ENCODE measurements around the gene ADCY1. TPM values are rescaled to one million over a fixed set of nuclear protein-coding genes. Genes with fewer than 3 reads are reported as not detected.

ADCY1 gene
- total RNA-seq, 1 experiment from 2014 or later = not detected

DNA sequence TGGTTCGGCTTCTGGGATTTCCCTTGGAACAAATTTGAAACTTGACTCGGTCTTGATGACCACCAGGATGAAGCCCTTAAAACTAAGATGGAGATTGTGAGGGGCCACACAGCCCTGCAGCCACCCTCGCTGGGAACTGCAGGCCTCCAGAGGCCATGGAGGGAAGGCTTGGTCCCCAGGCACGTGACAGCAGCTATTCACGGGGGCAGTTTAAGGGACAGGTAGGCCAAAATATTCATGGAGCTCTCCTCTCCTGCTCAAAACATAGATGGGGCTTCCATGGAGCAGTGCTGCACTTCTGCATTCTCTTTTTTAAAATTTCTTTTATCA lies 137.0 kb downstream of the ADCY1 start:
- no peak overlapping the region for H3K4me3 ChIP-seq
- DNase-seq = no peak
- peaks cover 37% of the 10 kb centered on the region; the same call in 1 of the 2 replicates for H3K27me3 ChIP-seq
- H3K27ac ChIP-seq = no peak overlapping the region
- H3K9me3 ChIP-seq (replicated peaks) = no peaks in the 10 kb centered on the region
- H3K36me3 ChIP-seq = no peaks in the 10 kb centered on the region
- H3K4me1 ChIP-seq = no peaks in the 10 kb centered on the region

DNA sequence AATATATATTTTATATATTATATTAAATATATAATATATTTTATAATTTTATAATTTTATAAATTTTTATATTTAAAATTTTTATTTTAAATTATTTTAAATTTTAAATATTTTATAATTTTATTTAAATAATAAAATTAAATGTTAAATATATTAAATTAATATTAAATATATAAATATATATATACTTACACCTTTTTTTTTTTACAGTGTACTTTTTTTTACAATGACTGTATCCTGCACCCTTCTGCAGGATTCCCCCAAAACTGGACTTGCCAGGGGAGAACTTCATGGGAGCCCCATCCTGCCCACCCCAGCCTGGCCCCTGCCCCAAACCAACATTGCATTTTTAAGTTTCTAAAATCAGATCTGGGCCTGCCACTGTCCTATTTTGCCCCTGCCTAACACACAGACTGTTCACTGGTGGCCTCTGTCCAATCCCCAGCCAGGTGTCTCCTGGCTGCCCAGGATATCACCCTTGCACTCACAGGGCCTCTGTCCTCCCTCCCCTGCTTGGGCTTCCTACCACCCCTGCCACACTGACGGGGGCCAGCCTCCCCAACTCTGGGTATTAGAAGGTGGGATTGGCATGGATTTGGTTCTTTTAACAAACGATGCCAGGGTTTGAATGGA lies 138.0 kb downstream of the ADCY1 start:
- Histone ChIP-seq H3K27ac (no peak overlapping the region), H3K27me3 (peaks cover 36% of the 10 kb centered on the region; the same call in 1 of the 2 replicates), H3K9me3 (replicated peaks) (no peaks in the 10 kb centered on the region), H3K4me3 (no peak overlapping the region), H3K4me1 (no peaks in the 10 kb centered on the region), H3K36me3 (no peaks in the 10 kb centered on the region)
- DNase-seq = no peak

DNA sequence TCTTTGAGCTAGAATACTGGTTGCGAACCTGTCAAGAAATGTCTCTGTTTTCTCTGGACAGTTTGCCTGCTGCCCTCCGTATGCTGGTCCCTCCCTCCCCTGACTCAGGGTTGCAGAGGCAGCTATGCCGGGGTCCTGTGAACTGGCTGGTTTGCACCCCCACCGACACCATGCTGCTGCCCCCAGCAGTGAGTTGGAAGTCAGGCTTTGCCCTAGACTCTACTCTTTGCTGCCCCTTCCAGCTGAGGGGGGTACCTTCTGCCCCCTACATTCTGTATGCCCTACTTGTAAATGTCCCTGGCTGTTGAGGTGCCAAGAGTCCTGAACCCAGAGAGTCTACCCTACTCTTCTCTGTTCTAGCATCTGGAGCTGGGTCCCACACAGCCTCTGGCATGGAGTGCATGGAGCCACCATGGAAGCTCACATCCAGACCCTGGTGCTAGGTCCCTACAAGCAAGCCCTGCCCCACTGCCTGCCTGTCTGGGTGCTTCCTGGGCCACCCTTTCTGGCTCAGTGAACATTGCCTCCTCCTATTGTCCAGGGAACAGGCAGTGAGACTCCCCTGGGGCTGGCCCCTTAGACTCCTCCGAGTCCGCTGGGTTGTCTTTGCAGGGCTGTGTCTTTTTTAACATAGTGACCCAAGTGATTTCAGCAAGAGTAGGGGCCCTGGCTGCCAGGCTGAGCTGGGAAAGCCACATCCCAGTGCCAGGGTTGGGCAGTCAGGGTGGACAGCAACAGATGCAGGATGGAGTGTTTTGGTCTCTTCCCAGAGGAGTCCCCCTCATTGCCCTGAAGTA lies 138.9 kb downstream of the ADCY1 start:
- no peak overlapping the region for H3K4me3 ChIP-seq
- no peak for DNase-seq

DNA sequence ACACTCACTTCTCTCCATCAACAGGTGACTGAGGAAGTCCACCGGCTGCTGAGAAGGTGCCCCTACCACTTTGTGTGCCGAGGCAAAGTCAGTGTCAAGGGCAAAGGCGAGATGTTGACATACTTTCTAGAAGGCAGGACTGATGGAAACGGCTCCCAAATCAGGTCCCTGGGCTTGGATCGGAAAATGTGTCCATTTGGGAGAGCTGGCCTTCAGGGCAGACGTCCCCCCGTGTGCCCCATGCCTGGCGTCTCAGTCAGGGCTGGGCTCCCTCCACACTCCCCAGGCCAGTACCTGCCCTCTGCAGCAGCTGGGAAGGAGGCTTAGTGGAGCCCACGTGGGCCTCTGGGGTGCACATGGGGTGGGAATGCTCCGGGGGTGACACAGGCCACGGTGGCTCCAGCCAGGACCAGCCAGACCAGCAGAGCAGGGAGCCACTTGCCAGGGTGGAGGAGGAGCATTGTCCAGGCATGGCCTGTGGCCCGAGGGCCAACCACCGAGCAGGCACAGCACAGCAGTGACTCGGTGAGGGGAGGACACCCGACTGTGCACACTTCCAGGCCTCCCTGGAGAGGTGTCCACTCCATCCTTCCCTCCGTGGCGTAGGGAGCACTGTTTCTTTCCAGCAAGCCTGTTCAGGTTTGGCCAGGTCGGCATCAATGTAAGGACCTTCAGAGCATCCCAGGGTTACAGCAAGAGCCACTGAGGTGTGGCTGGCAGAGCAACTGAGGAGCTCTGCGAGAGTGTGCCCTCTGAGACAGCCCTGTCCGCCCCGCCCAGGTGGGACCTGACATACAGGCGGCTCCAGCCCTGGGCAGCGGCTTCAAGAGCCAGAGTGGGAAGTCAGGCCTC lies 139.7 kb downstream of the ADCY1 start:
- no peaks in the 10 kb centered on the region for H3K36me3 ChIP-seq
- no peaks in the 10 kb centered on the region for H3K9me3 ChIP-seq (replicated peaks)
- peaks cover 36% of the 10 kb centered on the region; the same call in 1 of the 2 replicates for H3K27me3 ChIP-seq
- DNase-seq = no peak
- peaks cover 4% of the 10 kb centered on the region for H3K4me1 ChIP-seq
- H3K4me3 ChIP-seq = no peak overlapping the region
- H3K27ac ChIP-seq = no peak overlapping the region

More for the DNA sequence above, 138.9 kb downstream of the ADCY1 start:
- H3K36me3 ChIP-seq = no peaks in the 10 kb centered on the region
- H3K4me1 ChIP-seq = no peaks in the 10 kb centered on the region
- no peak overlapping the region for H3K27ac ChIP-seq
- no peaks in the 10 kb centered on the region for H3K9me3 ChIP-seq (replicated peaks)
- H3K27me3 ChIP-seq = peaks cover 36% of the 10 kb centered on the region; the same call in 1 of the 2 replicates

DNA sequence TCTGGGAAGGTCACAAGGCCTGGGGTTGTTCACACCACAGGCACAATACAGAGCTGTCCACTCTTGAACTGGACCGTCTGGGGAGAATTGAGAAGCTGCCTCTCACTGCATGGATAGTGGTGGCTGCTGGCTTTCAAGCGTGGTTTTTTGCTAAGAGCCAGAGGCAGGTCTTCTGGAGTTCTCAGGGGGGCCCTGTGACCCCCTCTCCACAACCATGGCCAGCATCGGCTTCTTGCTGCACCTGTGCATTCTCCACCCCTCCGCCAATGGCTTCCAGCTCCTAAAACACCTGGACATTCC lies 140.3 kb downstream of the ADCY1 start:
- no peaks in the 10 kb centered on the region for H3K9me3 ChIP-seq (replicated peaks)
- no peaks in the 10 kb centered on the region for H3K36me3 ChIP-seq
- H3K4me1 ChIP-seq = peaks cover 9% of the 10 kb centered on the region
- peaks cover 31% of the 10 kb centered on the region; the same call in 1 of the 2 replicates for H3K27me3 ChIP-seq
- no peak for DNase-seq
- H3K4me3 ChIP-seq = no peak overlapping the region
- H3K27ac ChIP-seq = no peak overlapping the region

DNA sequence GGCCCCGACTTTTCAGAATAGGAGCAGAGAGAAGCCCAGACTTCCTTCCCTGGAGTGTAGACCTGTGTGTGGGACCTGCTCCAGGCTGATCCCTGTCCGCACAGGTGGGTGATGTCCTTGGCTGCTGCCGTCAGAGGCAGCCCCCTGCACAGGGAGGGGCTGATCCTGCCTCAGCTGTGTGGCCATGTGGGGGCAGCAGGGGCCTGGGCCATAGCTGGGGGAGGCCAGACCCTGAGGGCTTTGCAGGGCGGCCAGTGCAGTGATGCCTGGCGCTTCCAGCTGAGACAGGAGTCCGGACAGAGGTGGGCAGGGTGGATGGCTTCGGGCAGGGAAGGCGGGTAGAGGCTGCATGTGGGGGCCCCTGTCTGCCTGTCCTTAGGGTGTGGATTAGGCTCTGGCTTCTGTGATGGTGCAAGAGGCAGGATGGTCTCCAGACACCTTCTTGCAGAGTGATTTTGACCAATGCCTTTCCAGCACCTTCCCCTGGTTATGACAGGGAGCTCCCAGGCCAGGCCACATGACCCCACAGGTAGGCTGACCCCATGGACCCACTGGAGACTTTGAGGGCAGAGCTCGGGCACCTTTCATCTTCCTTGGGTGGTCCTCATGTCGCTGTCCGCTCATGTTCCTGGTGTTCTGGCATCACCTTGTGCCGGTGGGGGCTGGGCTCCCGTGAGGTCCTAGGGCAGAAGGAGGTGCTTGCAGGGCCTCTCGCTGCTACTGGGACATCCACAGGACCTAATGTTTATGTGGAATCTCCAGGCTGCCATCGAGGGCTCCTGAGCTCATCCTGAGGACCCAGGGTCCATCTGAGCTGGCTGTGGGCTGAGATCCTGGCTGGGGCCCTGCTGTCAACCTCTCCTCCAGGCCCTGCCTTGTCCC lies 141.5 kb downstream of the ADCY1 start:
- Histone ChIP-seq H3K4me3 (no peak overlapping the region), H3K9me3 (replicated peaks) (no peaks in the 10 kb centered on the region), H3K27ac (no peak overlapping the region), H3K4me1 (peaks cover 9% of the 10 kb centered on the region), H3K27me3 (peaks cover 23% of the 10 kb centered on the region; the same call in 1 of the 2 replicates), H3K36me3 (no peaks in the 10 kb centered on the region)
- DNase-seq = no peak

DNA sequence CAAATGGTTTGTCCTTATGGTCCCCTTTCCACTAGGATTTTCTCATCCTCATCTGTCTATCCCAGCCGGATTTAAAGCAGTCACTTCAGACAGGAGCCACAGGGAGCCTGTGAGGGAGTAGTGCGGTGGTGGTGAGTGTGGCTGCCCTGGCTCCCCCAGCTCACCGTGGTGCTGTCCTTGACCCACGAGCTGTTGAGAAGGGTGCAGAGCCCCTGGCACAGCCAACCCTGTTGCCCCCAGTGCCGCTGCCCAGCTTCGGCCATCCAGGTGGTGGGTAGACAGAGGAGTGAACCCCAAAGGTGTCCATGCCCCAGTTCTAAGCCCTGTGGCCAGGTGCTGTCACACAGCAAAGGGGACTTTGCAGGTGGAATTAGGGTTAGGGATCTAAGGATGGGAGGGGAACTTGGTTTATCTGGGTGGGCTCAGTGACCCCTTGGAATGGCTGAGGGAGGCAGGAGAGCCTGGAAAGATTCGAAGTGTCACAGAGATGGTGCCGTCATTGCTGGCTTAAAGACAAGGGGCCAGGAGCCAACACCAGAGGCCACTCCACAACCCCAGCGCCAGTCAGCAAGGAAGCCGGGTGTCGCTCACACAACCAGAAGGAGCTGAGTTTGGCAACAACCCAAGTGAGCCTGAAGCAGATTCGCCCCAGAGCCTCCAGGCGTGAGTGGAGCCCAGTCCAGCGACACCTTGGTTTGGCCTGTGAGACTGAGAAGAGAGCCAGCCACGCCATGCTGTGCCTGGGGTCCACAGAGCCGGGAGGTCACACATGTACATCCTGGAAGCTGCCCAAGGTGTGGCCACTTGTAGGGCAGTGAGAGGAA lies 142.4 kb downstream of the ADCY1 start:
- peaks cover 9% of the 10 kb centered on the region for H3K4me1 ChIP-seq
- no peaks in the 10 kb centered on the region for H3K36me3 ChIP-seq
- no peak overlapping the region for H3K27ac ChIP-seq
- peaks cover 23% of the 10 kb centered on the region; the same call in 1 of the 2 replicates for H3K27me3 ChIP-seq
- H3K4me3 ChIP-seq = no peak overlapping the region
- no peaks in the 10 kb centered on the region for H3K9me3 ChIP-seq (replicated peaks)
- DNase-seq = no peak

DNA sequence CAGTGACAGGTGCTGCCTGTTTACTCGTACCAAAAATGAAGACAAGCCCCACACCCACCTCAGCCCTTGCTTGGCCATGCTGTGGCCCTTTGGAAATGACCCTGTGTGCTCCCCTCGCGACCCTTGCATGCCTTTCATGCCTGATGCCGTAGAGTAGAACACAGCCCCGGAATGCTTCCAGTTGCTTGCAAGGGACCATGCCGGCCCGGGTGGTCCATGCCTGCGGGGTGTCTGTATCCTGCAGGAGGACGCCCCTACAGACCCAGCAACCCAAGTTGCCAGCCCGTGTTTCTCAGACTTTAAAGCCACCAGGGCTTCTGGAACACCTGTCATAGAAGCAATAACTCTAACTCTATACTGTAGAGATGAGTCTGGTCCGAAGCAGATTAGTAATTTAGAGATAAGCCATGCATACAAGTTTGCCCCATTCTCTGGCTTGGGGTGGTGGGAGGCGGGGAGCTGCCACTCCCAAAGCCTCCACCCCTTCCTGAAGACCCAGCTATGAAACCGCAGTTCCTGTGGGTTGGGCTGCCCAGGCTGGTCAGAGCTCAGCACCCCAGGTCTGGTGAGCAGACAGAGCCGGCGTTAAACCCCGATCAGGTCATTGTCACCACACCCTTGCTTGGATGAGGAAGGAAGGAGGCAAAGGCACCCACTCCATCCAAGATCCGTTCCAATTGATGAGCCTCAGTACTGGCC lies 143.5 kb downstream of the ADCY1 start:
- peaks cover 9% of the 10 kb centered on the region for H3K4me1 ChIP-seq
- H3K9me3 ChIP-seq (replicated peaks) = no peaks in the 10 kb centered on the region
- no peak overlapping the region for H3K27ac ChIP-seq
- no peaks in the 10 kb centered on the region for H3K36me3 ChIP-seq
- H3K27me3 ChIP-seq = peaks cover 23% of the 10 kb centered on the region; the same call in 1 of the 2 replicates
- no peak for DNase-seq
- no peak overlapping the region for H3K4me3 ChIP-seq

DNA sequence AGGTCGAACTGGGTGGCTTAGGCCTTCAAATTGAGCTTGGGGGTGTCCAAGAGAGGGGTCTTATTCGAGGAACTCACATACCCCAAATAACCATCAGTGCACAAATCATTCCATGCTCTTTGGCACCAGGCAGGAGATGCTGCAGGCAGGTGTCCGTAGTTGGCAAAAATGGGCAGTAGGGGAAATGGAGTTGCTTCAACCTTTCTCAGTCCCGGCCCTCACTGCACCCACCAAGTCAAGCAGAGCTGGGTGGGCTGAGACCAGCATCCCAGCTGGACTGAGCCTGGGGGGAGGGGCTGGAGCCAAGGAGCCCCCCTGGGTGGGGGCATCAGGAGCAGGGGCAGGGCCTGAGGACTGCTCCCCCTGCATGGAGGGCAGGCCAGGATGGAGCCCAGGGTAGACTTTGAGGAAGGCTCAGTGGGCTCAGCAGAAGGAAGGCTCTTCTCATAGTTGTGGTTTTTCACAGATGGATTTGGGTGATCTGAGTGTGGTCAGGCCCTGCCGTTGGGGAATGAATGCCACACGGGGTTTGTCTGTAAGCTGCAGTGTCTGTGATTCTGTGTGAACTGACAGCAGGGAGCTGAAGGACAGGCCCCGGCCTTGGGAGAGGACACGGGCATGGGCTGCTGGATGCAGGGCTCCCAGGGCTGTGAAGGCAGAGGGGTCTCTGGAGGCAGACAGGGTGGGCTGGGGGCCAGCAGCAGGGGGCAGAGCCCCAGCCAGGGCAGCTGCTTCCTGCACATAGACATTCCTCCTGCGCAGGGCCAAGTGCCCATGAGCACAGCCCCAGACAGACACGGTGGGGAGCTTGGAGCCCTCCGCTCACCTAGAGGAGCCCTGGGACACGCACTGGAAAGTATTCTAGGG lies 144.5 kb downstream of the ADCY1 start:
- Histone ChIP-seq H3K4me3 (no peak overlapping the region), H3K9me3 (replicated peaks) (no peaks in the 10 kb centered on the region), H3K36me3 (peaks cover 3% of the 10 kb centered on the region; the same call in 1 of the 2 replicates), H3K27ac (no peak overlapping the region), H3K27me3 (peaks cover 21% of the 10 kb centered on the region; the same call in 1 of the 2 replicates), H3K4me1 (peaks cover 9% of the 10 kb centered on the region)
- DNase-seq = peak; percentile 43 to 53

DNA sequence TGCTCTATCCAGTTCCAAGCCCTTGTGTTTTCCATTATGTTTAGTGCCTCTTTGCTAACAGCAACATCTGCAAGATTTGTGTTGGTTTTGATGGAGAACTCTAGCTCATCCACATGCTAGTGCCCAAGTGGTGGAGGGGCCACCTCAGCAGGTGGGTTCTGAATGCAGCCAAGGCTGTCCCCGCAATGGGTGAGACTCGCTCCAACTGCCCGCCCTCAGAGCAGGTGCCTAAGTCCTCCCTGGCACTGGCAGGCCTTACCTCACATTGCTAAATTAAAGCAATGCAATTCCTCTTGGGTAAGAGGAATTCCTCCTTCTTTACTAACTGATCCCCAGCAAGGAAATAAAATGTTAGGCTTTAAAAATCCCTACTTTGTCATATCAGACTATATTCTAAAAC lies 146.8 kb downstream of the ADCY1 start:
- DNase-seq = no peak
- 0 out of 2 replicates have a peak, but pooled peaks cover 4% of the 10 kb centered on the region for H3K27me3 ChIP-seq
- no peaks in the 10 kb centered on the region for H3K9me3 ChIP-seq (replicated peaks)
- peaks cover 20% of the 10 kb centered on the region for H3K36me3 ChIP-seq
- H3K4me3 ChIP-seq = no peak overlapping the region
- peaks cover 9% of the 10 kb centered on the region for H3K4me1 ChIP-seq
- H3K27ac ChIP-seq = no peak overlapping the region

DNA sequence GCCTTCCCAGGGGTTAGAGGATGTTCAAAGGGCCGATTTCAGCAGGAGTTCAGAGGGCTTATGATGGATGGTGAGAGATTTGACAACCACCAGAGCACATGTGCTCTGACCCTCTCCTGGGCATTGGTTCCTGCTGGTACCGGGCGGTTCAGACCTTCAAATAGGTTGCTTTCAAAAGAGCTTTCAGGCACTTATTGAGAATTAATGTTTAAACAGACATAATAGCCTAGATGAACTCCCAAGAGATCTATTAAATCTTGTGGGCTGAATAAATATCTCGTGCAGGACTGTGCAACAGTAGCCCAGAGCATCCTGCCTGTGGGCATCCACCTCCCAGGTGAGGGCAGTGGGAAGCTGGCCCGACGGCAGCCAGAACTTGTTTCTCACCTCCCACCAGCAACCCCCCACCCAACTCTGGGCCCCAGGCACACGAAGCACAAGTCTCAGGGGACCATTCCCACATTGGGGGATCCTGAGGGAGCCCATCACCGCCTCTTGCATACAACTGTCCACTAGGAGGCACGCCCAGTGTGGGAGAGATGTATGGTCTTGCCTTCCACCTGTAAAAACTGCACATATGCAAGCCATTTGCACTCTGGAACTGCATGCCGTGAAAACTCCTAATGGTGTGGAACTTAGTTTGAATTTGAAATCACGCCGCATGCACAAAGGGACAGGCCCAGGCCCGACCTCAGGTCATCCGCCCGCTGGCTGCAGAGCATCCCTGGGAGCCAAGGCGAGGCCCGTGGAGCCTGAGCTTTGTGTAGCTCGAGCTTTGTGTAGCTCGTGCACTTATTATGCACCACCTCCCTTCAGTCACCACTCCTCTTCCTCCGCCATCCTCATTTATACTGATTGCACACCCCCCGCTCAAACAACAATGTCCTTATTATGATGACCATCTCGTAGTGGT lies 147.8 kb downstream of the ADCY1 start:
- DNase-seq = no peak
- H3K36me3 ChIP-seq = peaks cover 28% of the 10 kb centered on the region
- no peak overlapping the region for H3K27ac ChIP-seq

More for the DNA sequence above, 147.8 kb downstream of the ADCY1 start:
- Histone ChIP-seq H3K4me3 (no peak overlapping the region), H3K27me3 (no peaks in the 10 kb centered on the region), H3K9me3 (replicated peaks) (no peaks in the 10 kb centered on the region), H3K4me1 (peaks cover 9% of the 10 kb centered on the region)

All from SJCRH30 (cell line).